GM19328 (cell line): ENCODE data around the gene AHNAK2.

ENCODE experiments used
- ATAC-seq: cut with Tn5 transposase; IDR thresholded peaks from one replicate; pipeline ENCODE4 v1.9.1; 2021; ENCODE audit warnings: mild to moderate bottlenecking, moderate library complexity; ENCODE audit not compliant: unreplicated experiment

Gene AHNAK2

DNA sequence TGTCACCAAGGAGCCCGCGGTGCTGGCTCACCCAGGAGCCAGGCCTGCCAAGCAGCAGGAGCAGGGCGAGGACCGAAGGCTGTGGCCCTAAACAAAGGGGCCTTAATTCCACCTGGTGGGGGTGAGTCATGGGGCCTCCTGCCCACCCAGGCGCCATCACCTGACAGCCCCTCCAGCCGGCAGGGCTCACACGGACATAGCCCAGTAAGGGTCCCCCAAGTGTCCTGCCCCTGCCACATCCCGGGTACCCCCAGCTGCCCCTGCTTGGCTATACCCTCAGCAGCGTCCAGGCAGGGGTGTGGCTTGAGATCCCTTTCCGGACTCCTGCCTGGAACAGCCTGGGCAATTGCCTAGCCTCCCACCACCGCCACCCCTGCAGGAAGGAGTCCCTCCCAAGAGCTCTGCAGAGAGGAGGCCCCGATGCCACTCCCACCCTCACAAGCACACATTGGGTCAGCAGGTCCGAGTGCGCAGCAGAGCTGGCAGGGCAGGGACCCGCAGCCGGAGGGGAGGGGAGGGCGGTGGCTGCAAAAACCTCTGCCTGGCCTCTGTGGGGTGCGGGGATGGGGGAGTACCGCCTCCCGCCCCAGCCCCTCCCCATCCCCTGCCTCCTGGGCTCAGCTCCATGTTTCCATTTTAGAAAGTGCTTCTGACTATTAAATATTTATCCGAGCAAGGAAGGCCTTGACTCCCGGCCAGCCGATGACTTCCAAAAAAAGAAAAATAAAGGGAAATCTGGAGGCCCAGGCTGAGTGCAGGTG, 4.6 kb downstream of the AHNAK2 start:
- ATAC-seq, result no peak

- no peak for ATAC-seq
These were observed 5.1 kb downstream of the AHNAK2 start for GRCh38 chr14:104973135-104973384.

GRCh38 chr14:104972301-104973134, 5.7 kb downstream of the AHNAK2 start:
- no peak for ATAC-seq

DNA sequence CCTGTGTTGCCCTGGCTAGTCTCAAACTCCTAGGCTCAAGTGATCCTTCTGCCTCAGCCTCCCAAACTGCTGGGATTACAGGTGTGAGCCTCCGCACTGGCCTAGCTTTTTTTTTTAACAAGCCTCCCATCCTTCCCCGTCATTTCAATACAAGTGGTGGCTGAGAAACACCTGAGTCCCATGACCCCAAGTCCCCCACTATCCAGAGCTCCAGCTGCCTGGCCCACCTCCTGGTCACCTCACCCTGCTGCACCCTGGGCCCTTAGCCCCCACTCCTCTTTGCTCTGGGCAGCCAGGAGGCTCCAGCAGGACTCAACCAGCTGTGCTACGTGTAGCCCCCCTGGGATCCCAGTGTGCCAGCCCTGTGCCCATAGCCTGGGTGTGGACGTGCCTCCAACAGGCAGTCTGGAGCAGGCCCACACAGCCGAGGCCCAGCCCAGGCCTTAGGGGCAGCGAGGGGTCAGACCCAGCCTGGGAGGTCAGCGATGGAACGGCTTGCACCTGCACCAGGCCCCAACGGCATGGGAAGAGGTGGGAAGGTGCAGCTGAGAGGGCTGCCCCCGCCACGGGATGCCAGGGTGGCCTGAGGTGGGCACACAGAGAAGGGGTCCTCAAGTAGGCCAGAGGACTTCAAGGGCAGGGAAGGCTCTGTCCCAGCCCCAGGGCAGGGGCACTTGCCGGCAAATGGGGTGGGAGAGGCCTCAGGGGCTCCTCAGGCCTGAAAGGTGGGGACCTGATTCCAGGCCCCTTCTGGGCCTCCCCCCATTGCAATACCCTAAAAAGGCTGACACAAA, 6.5 kb downstream of the AHNAK2 start:
- no peak for ATAC-seq

DNA sequence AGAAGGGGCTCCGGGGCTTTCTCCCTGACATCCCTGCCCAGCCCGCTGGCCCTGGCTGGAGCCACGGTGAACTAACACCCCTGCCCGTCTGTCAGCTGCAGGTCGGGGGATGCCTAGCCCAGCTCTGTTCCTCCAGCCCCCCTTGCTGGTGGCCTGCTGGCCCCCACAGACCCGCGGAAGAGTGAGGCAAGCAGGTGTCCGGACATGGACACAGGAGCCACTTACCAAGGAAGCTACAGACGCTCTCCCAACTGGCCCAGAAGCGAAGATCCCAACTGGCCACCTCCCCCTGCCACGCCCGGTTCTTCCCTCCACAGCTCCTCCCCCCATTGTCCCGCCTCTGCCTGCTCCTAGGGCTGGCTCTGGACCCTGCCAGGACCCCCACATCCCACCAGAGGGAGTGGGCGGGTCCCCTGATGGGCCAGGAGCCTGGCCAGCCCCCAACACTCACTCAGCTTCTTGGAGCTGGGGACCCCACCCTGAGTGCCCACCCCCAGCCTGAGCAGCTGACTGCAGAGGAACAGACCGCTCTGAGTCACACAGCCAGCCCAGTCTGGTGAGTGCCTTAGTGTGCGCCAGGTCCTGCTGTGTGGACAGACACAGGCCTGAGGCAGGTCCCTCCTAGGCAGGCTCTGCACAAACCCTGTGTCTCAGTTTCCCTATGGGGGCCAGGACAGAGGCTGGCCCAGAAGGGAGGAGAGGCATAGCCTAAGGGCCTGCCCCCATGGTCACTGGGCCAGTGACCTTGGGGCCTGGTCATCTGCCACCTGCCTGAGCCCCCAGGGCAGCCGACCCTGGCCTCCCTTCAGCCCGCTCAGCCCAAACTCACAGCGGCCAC, 7.7 kb downstream of the AHNAK2 start:
- ATAC-seq, result no peak

DNA sequence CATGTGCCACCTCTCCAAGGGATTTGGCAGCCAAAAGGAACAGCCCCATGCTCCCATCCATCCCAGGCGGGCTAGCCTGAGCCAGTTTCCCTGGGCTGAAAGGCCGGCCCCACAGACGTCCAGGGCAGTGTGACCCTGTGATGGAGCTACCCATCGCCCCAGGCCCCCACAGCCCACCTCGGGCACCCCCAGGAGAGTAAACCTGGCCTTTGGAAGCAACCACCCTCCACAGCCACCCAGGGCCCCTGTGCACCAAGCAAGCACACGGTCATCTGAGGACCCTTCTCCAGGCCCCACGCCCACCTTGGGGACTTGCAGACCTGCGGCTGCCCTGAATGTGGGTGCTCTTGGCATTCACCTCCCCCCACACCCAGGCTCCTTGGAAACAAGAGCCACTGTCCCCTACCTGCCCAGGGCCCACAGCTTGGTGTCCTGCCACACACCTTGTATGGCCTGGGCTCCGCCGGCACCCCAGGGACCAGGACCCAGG, 8.4 kb downstream of the AHNAK2 start:
- no peak for ATAC-seq

DNA sequence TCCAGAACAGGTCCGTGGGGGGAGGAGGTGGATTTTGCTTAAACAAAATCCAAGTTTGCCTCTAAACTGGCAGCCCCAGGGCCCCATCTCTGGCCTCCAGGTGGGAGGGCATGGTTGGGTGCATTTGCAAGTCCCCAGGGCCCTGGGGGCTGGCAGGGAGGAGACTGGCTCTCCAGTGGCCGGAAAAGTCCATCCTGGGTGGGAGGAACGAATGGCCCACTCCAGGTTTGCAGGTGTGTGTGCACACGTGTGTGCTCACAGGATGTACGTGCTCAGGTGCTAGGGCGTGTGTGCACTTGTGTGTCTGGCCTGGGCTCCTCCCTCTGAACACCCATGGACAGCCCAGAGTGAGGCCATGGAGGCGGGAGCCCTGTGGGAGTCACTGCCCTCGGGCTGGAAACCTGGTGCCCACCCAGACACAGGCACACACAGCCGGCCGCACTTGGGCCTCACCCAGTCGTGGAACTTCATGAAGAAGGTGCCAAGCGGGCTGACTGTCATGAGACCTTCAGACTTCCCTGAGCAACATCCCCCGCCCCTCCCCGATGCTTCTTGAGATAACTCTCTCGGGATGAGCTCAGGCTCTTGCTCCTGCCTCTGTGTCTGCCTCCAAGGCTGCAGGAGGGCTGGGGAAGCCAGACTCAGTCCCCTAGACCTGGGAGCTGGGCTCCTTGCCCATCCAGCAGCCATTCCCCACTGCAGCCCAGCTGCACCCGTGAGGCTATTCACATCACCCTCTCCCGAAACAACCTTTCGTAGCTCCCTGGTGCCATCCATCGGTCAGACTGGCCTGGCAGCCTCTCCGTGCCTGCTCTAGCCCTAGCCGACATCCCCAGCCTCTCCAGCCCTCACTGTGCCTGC, 9.4 kb downstream of the AHNAK2 start:
- no peak for ATAC-seq

DNA sequence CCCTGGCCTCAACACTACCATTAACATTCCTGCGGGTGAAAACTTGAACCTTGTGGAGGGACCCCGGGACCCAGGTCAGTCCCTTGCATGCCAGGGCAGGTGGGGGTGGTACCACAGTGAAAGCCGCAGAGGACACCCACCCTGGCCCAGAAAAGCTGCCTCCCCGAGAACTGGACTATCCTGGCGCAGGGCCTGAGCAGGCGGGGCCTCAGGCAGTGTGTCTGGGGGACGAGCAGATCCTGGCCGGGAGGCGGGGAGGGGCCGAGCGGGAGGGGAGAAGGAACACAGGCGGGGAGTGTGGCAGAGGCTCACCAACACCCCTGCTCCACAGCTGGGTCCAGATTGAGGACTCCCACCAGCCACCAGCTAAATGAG, 10.0 kb downstream of the AHNAK2 start:
- no peak for ATAC-seq

- no peak for ATAC-seq
These were observed 10.6 kb downstream of the AHNAK2 start for GRCh38 chr14:104967386-104968152.

- no peak for ATAC-seq
These were observed 11.2 kb downstream of the AHNAK2 start for GRCh38 chr14:104966981-104967385.

GRCh38 chr14:104966261-104966865, 11.8 kb downstream of the AHNAK2 start:
- no peak for ATAC-seq

- no peak for ATAC-seq
These were observed 12.5 kb downstream of the AHNAK2 start for GRCh38 chr14:104965561-104966231.

GRCh38 chr14:104964546-104964945, 13.6 kb downstream of the AHNAK2 start:
- no peak for ATAC-seq

- ATAC-seq, result no peak
These were observed 20.7 kb downstream of the AHNAK2 start for GRCh38 chr14:104957146-104958113.

DNA sequence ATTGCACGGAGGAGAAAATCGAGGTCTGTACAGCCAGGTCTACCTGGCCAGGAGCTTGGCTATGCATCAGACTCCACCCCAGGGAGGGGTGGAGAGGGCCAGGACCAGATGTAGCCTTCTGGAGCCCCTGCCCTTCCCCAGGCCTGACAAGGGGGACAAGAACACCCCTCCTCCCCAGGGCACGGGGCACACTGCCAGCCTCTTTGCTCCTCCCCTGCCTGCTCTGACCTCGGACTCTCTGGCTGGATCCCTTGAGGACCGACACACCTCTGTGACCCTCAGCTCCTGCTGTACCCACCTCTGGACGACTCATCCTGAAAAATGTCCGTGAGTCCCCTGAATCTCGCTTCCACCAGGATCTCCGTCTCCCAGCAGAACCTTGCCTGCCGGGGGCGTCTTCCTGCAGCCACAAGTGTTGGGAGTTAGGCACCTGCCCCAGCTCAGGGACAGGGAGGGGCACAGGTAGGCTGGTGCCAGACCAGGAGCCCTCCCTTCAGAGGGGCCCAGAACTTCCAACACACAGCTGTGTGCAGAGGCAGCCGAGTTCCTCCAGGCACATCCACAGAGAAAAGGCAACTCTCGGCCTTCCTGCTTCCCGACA, 21.8 kb downstream of the AHNAK2 start:
- ATAC-seq, result no peak

DNA sequence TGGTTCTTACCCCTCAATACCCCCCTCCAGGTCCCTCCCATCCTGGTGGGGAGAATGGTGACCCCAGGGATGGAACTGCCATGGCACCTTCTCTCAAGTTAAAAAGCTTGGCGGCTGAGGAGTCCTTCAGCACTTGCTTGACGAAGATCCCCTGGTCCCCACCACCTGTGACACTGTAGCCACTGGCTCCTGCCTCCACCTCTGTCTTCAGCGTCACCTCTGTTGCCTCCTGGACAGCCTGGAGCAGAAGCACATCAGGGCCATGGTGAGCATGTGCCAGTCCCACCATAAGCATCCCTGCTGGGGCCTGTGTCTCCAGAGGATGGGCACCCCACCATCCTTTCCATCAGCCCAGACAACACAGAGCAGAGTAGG, 22.8 kb downstream of the AHNAK2 start:
- ATAC-seq, result no peak
